CD14-positive monocyte (primary cell): ENCODE results near the gene SLC26A1. TPM values are rescaled to one million over a fixed set of nuclear protein-coding genes. Genes with fewer than 3 reads are reported as not detected.

Source experiments
- DNase-seq, 3 donors: peaks; one replicate each; pipeline ENCODE4 v3.0.0-alpha.2; 2011 to 2022
- H2AFZ ChIP-seq: 2 replicates; pipeline ENCODE4 v1.6.0; 2012; ENCODE audit warnings: mild to moderate bottlenecking, low read depth, low read length, inconsistent platforms; ENCODE audit not compliant: insufficient read depth, poor library complexity, severe bottlenecking
- H3K27ac ChIP-seq, 2 donors: 1 replicate in 1 of 2; 2 replicates in 1 of 2; pipeline ENCODE4 v1.5.1; 2012 to 2013; ENCODE audit warnings: low read length in 2 of 2, control low read depth in 1 of 2, inconsistent platforms in 1 of 2, low read depth in 1 of 2, mild to moderate bottlenecking in 1 of 2
- H3K27me3 ChIP-seq, 2 donors: one replicate each; pipeline versions ENCODE4 v1.6.0 to v1.6.1; 2011 to 2013; ENCODE audit warnings: low read length in 2 of 2; ENCODE audit not compliant: control insufficient read depth in 2 of 2, insufficient read depth in 2 of 2
- H3K36me3 ChIP-seq, 2 donors: replicated peaks in 1 of 2; 1 replicate in 1 of 2; 2 replicates in 1 of 2; pipeline versions ENCODE4 v1.5.1 to v1.6.1; 2012 to 2013; ENCODE audit warnings: low read length in 2 of 2, control low read depth in 1 of 2, inconsistent platforms in 1 of 2, mild to moderate bottlenecking in 1 of 2; ENCODE audit not compliant: insufficient read depth in 2 of 2, control insufficient read depth in 1 of 2
- H3K4me1 ChIP-seq, 2 donors: 1 replicate in 1 of 2; 2 replicates in 1 of 2; pipeline versions ENCODE4 v1.5.1 to v1.6.1; 2012 to 2013; ENCODE audit warnings: low read length in 2 of 2, control low read depth in 1 of 2, inconsistent platforms in 1 of 2, mild to moderate bottlenecking in 1 of 2, moderate library complexity in 1 of 2; ENCODE audit not compliant: insufficient read depth in 2 of 2, control insufficient read depth in 1 of 2
- H3K4me2 ChIP-seq: replicated peaks from 2 replicates; pipeline ENCODE3; 2012; ENCODE audit warnings: low read length, moderate library complexity, mild to moderate bottlenecking; ENCODE audit not compliant: poor library complexity, severe bottlenecking; ENCODE audit errors: extremely low read depth
- H3K4me3 ChIP-seq, 3 experiments: fragments of 200-600 bp in 1 of 3; sonication (generic) in 1 of 3; replicated peaks in 1 of 3; 1 replicate in 2 of 3; 2 replicates in 1 of 3; pipeline ENCODE4 v1.5.1; 2011 to 2013; ENCODE audit warnings: low read length in 3 of 3, mild to moderate bottlenecking in 3 of 3, control low read depth in 2 of 3, low read depth in 2 of 3, inconsistent platforms in 1 of 3, moderate library complexity in 1 of 3
- H3K79me2 ChIP-seq: 2 replicates; pipeline ENCODE4 v1.6.0; 2012; ENCODE audit warnings: mild to moderate bottlenecking, control low read depth, inconsistent platforms, low read length, moderate library complexity; ENCODE audit not compliant: insufficient read depth
- H3K9ac ChIP-seq: 2 replicates; pipeline ENCODE4 v1.6.0; 2017; ENCODE audit warnings: low read length, mild to moderate bottlenecking; ENCODE audit not compliant: insufficient read depth, poor library complexity, severe bottlenecking
- H3K9me3 ChIP-seq, 2 donors: replicated peaks in 1 of 2; 1 replicate in 1 of 2; 2 replicates in 1 of 2; pipeline versions ENCODE4 v1.5.1 to v1.6.1; 2012 to 2013; ENCODE audit warnings: low read length in 2 of 2, control low read depth in 1 of 2; ENCODE audit not compliant: control insufficient read depth in 1 of 2, insufficient read depth in 1 of 2
- H4K20me1 ChIP-seq: 2 replicates; pipeline ENCODE4 v1.6.0; 2012; ENCODE audit warnings: mild to moderate bottlenecking, low read length, control low read depth, moderate library complexity; ENCODE audit not compliant: insufficient read depth
- H3K27ac Mint-ChIP-seq, 7 donors: one replicate each; pipeline ENCODE4 v1.8.0; 2020; ENCODE audit warnings: mild to moderate bottlenecking in 7 of 7, mixed read lengths in 7 of 7, moderate library complexity in 6 of 7, inconsistent platforms in 2 of 7
- H3K27me3 Mint-ChIP-seq, 3 donors: one replicate each; pipeline ENCODE4 v1.8.0; 2021 to 2022; ENCODE audit warnings: low read depth in 3 of 3, mild to moderate bottlenecking in 3 of 3, mixed read lengths in 3 of 3, moderate library complexity in 3 of 3, inconsistent platforms in 1 of 3
- H3K36me3 Mint-ChIP-seq, 2 donors: one replicate each; pipeline ENCODE4 v1.8.0; 2020; ENCODE audit warnings: mixed read lengths in 2 of 2, inconsistent platforms in 1 of 2, mild to moderate bottlenecking in 1 of 2
- H3K4me1 Mint-ChIP-seq: one replicate; pipeline ENCODE4 v1.8.0; 2020; ENCODE audit warnings: mild to moderate bottlenecking, mixed read lengths
- H3K4me3 Mint-ChIP-seq, 2 donors: one replicate each; pipeline ENCODE4 v1.8.0; 2020; ENCODE audit warnings: mild to moderate bottlenecking in 2 of 2, mixed read lengths in 2 of 2, moderate library complexity in 1 of 2
- H3K9me3 Mint-ChIP-seq, 7 donors: one replicate each; pipeline ENCODE4 v1.8.0; 2020 to 2022; ENCODE audit warnings: mixed read lengths in 7 of 7, mild to moderate bottlenecking in 6 of 7, moderate library complexity in 6 of 7, inconsistent platforms in 2 of 7
- WGBS: methylation state at CpG from one replicate; pipeline ENCODE4 v1.1.5; 2013; ENCODE audit warnings: missing lambda C conversion rate; ENCODE audit not compliant: insufficient coverage; 5-methylcytosine and 5-hydroxymethylcytosine counted together
- intact Hi-C, 2 donors: fragments of 100-400 bp; cut with micrococcal nuclease; formaldehyde crosslinking; loops; one replicate each; pipeline versions ENCODE4 v1.15.0 to v1.15.1; 2023
- polyA plus RNA-seq, 3 donors: library from polyadenylated mRNA; depleted of rRNA in 1 of 3; unstranded in 2 of 3; stranded (reverse) in 1 of 3; fragments of 300-500 nt in 2 of 3; fragments of >200 nt in 1 of 3; fragmentation: Illumina TruSeq in 2 of 3; gene quantifications; 1 replicate in 2 of 3; 2 replicates in 1 of 3; pipeline ENCODE4 v1.2.3, GENCODE V29; 2012 to 2021
- TF ChIP-seq, protein P1 (sequence below): fragments of 200-600 bp; IDR thresholded peaks from one replicate; pipeline ENCODE4 v1.8.0; 2022; ENCODE audit warnings: antibody characterized with exemption, mild to moderate bottlenecking

SLC26A1 gene
- polyA plus RNA-seq, 3 donors: 0.16 to 0.37 (median 0.18) TPM

DNA sequence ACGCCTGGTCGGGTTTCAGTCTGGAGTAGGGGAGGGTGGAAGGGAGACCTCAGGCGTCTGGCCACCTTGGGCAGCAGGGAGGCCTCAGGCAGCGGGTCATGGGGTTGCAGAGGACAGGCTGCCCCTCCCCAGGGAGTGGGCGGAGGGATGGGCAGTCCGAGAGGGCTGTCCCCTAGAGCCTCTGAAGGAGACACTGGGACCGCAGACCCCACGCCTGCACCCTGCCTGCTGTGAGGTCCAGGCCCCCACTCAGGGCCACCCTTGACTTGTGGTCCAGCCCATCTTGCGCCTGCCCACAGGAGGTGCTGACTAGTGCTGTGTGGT is 34.7 kb upstream of the SLC26A1 start:
- peaks cover 2 to 16% (median 5%) of the 10 kb centered on the region in 3 donors for H3K27me3 Mint-ChIP-seq
- H3K9me3 Mint-ChIP-seq: peaks cover 0 to 6% (median 0%) of the 10 kb centered on the region in 7 donors
- H3K79me2 ChIP-seq: no peaks in the 10 kb centered on the region
- H3K27me3 ChIP-seq: no peaks in the 10 kb centered on the region
- H3K27ac ChIP-seq: no peak overlapping the region
- no peak overlapping the region for H3K4me2 ChIP-seq
- DNase-seq: no peak
- no peaks in the 10 kb centered on the region for H3K9me3 ChIP-seq
- no peak overlapping the region for H3K4me3 Mint-ChIP-seq
- H2AFZ ChIP-seq: no peak overlapping the region
- 81% methylated on average over 9 of the region's 9 CpGs for WGBS
- no peak overlapping the region for H3K9ac ChIP-seq
- TF ChIP-seq, protein P1, sequence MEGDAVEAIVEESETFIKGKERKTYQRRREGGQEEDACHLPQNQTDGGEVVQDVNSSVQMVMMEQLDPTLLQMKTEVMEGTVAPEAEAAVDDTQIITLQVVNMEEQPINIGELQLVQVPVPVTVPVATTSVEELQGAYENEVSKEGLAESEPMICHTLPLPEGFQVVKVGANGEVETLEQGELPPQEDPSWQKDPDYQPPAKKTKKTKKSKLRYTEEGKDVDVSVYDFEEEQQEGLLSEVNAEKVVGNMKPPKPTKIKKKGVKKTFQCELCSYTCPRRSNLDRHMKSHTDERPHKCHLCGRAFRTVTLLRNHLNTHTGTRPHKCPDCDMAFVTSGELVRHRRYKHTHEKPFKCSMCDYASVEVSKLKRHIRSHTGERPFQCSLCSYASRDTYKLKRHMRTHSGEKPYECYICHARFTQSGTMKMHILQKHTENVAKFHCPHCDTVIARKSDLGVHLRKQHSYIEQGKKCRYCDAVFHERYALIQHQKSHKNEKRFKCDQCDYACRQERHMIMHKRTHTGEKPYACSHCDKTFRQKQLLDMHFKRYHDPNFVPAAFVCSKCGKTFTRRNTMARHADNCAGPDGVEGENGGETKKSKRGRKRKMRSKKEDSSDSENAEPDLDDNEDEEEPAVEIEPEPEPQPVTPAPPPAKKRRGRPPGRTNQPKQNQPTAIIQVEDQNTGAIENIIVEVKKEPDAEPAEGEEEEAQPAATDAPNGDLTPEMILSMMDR: no peak
- peaks cover 4% of the 10 kb centered on the region for H3K4me1 Mint-ChIP-seq
- H3K4me1 ChIP-seq: no peaks in the 10 kb centered on the region
- no peaks in the 10 kb centered on the region for H4K20me1 ChIP-seq
- no peaks in the 10 kb centered on the region for H3K36me3 ChIP-seq
- H3K4me3 ChIP-seq: no peak overlapping the region
- no peak overlapping the region for H3K27ac Mint-ChIP-seq
- intact Hi-C loops: no loop called here
- H3K36me3 Mint-ChIP-seq: peaks cover 6 to 8% of the 10 kb centered on the region in 2 donors

- Histone ChIP-seq H3K4me3 (no peak overlapping the region), H3K9me3 (no peaks in the 10 kb centered on the region), H3K79me2 (no peaks in the 10 kb centered on the region), H3K27me3 (no peaks in the 10 kb centered on the region), H3K4me1 (no peaks in the 10 kb centered on the region), H3K27ac (no peak overlapping the region), H3K9ac (no peak overlapping the region), H2AFZ (no peak overlapping the region), H3K4me2 (no peak overlapping the region), H4K20me1 (no peaks in the 10 kb centered on the region), H3K36me3 (no peaks in the 10 kb centered on the region)
- peaks cover 0 to 6% (median 0%) of the 10 kb centered on the region in 7 donors for H3K9me3 Mint-ChIP-seq
- H3K4me3 Mint-ChIP-seq: no peak overlapping the region
- no peak for DNase-seq
- H3K4me1 Mint-ChIP-seq: peaks cover 4% of the 10 kb centered on the region
- WGBS: 85% methylated on average over 25 of the region's 26 CpGs
- H3K36me3 Mint-ChIP-seq: peaks cover 6 to 8% of the 10 kb centered on the region in 2 donors
- intact Hi-C loops: no loop called here
- H3K27ac Mint-ChIP-seq: no peak overlapping the region
- TF ChIP-seq, protein P1: no peak
- H3K27me3 Mint-ChIP-seq: peaks cover 0 to 12% (median 5%) of the 10 kb centered on the region in 3 donors
Measured at GRCh38 chr4:1027219-1027914, 34.2 kb upstream of the SLC26A1 start.
